ENCODE results near the gene EGFL7.
A peak's percentile ranks its signal among the peaks of the same experiment; 100 is the strongest.
"Not testable (repeated sequence)": the region's sequence is repeated elsewhere in the genome, so short reads cannot be mapped to it uniquely, and the experiment has no call there.

EGFL7 gene

GRCh38 chr9:136624184-136624951, 38.3 kb upstream of the EGFL7 start:
- DNase-seq (ENCODE audit: low spot score): no peak

GRCh38 chr9:136625101-136626065, 37.3 kb upstream of the EGFL7 start:
- DNase-seq (ENCODE audit: low spot score): no peak

- DNase-seq (ENCODE audit: low spot score): no peak
These were observed 36.5 kb upstream of the EGFL7 start for GRCh38 chr9:136626066-136626725.

- no peak for DNase-seq (ENCODE audit: low spot score)
These were observed 35.7 kb upstream of the EGFL7 start for GRCh38 chr9:136626740-136627642.

- no peak for DNase-seq (ENCODE audit: low spot score)
These were observed 35.0 kb upstream of the EGFL7 start for GRCh38 chr9:136627703-136628102.

GRCh38 chr9:136628268-136628667, 34.4 kb upstream of the EGFL7 start:
- no peak for DNase-seq (ENCODE audit: low spot score)

GRCh38 chr9:136629001-136629878, 33.5 kb upstream of the EGFL7 start:
- no peak for DNase-seq (ENCODE audit: low spot score)

GRCh38 chr9:136629879-136630661, 32.6 kb upstream of the EGFL7 start:
- peak; percentile 58 for DNase-seq (ENCODE audit: low spot score)

GRCh38 chr9:136630662-136630992, 32.1 kb upstream of the EGFL7 start:
- no peak for DNase-seq (ENCODE audit: low spot score)

- DNase-seq (ENCODE audit: low spot score): peak; percentile 82
These were observed 31.4 kb upstream of the EGFL7 start for GRCh38 chr9:136631038-136632000.

- DNase-seq (ENCODE audit: low spot score): peak; percentile 23
These were observed 30.6 kb upstream of the EGFL7 start for GRCh38 chr9:136632072-136632471.

- not testable (repeated sequence) for DNase-seq (ENCODE audit: low spot score)
These were observed 30.1 kb upstream of the EGFL7 start for GRCh38 chr9:136632491-136633106.

GRCh38 chr9:136634904-136635303, 27.8 kb upstream of the EGFL7 start:
- DNase-seq (ENCODE audit: low spot score): no peak

GRCh38 chr9:136640171-136641111, 22.3 kb upstream of the EGFL7 start:
- DNase-seq (ENCODE audit: low spot score): no peak

- no peak for DNase-seq (ENCODE audit: low spot score)
These were observed 20.2 kb upstream of the EGFL7 start for GRCh38 chr9:136642439-136642921.

- no peak for DNase-seq (ENCODE audit: low spot score)
These were observed 18.9 kb upstream of the EGFL7 start for GRCh38 chr9:136643596-136644342.

Data from CD4-positive, alpha-beta T cell treated with Interleukin-2 at 100 ng/mL for 4 hours (primary cell).